ENCODE results near the gene C1orf94. TPM values are rescaled to one million over a fixed set of nuclear protein-coding genes. Genes with fewer than 3 reads are reported as not detected.

C1orf94 gene
- total and polyA plus RNA-seq, 2 of the 8 experiments (the other 6 are each of a cell fraction or from before 2014, with no cell fraction given) = 5.8 to 12.5 TPM

DNA sequence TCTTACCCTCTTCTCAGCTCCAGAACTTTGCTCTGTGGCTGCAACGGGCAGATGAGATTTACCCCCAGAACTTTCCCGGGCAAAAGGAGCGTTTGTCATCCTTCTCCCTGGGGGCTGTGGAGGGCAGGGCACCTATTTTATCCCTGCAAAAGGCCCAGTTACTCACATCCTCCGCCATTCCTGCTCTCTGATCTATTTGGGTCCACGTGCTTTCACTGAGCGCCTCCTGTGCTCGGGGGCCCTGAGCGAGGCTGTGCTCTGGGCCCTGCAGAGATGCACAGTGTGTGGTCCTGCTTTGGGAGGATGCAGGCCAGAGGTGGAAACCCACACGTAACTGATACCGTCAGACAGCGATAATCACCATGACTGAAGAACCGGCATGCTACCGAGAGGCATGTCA, 9.3 kb upstream of the C1orf94 start (continued):
- TF ChIP-seq CHD7 (IDR thresholded peaks at IDR 0.05; ENCODE audit: insufficient replicate concordance, low read length) (no peak), MAX (IDR thresholded peaks at IDR 0.05) (peak; percentile 87), POLR2AphosphoS5 (IDR thresholded peaks at IDR 0.05; ENCODE audit: low read depth, low read length) (peak; percentile 37), YY1 (IDR thresholded peaks at IDR 0.05; ENCODE audit: low read depth, low read length) (peak; percentile 10; the same call in 1 of the 2 replicates), SAP30 (IDR thresholded peaks at IDR 0.05; ENCODE audit: insufficient read depth, insufficient replicate concordance, low read length) (peak; percentile 29), E2F6 (IDR thresholded peaks at IDR 0.05) (peak; percentile 81)

All from H1 (cell line).